SH-SY5Y (cell line): ENCODE data around the gene PAH.

ENCODE experiments used
- GATA2 ChIP-seq: IDR thresholded peaks from 2 replicates; pipeline ENCODE4 v1.6.1; 2011; ENCODE audit warnings: mild to moderate bottlenecking, low read depth, low read length
- GATA3 ChIP-seq: IDR thresholded peaks from 2 replicates; pipeline ENCODE4 v1.6.1; 2011; ENCODE audit warnings: low read depth, mild to moderate bottlenecking, low read length, moderate library complexity

Gene PAH

GRCh38 chr12:102917026-102917787 lies at the start of gene PAH:
PAH (minus strand) TSS chr12:102917244; CDS start chr12:102917130, 114 bp downstream.
- no peak for TF ChIP-seq GATA2
- TF ChIP-seq GATA3: no peak

GRCh38 chr12:102966200-102966863 lies 49.3 kb upstream of the PAH start:
- TF ChIP-seq GATA2 (no peak), GATA3 (no peak)

- TF ChIP-seq GATA3 (no peak), GATA2 (no peak)
These were observed 48.5 kb upstream of the PAH start for GRCh38 chr12:102965281-102966155.

GRCh38 chr12:102964872-102965271 lies 47.8 kb upstream of the PAH start:
- TF ChIP-seq GATA3: no peak

GRCh38 chr12:102963796-102964195 lies 46.8 kb upstream of the PAH start:
- TF ChIP-seq GATA2 (no peak), GATA3 (no peak)

GRCh38 chr12:102962986-102963385 lies 45.9 kb upstream of the PAH start:
- TF ChIP-seq GATA2: 0 out of 2 replicates have a peak, but pooled peaks have one; percentile 34
- TF ChIP-seq GATA3: no peak

GRCh38 chr12:102962532-102962931 lies 45.5 kb upstream of the PAH start:
- TF ChIP-seq GATA2 (no peak), GATA3 (no peak)

GRCh38 chr12:102961466-102961855 lies 44.4 kb upstream of the PAH start:
- no peak for TF ChIP-seq GATA3
- no peak for TF ChIP-seq GATA2

GRCh38 chr12:102960766-102961465 lies 43.9 kb upstream of the PAH start:
- TF ChIP-seq GATA2: no peak
- no peak for TF ChIP-seq GATA3

- TF ChIP-seq GATA3: no peak
- TF ChIP-seq GATA2: no peak
These were observed 42.3 kb upstream of the PAH start for GRCh38 chr12:102959391-102959790.

GRCh38 chr12:102958830-102959176 lies 41.8 kb upstream of the PAH start:
- TF ChIP-seq GATA3: no peak
- no peak for TF ChIP-seq GATA2

GRCh38 chr12:102958073-102958829 lies 41.2 kb upstream of the PAH start:
- TF ChIP-seq GATA3 (no peak), GATA2 (no peak)
